GM18508 (cell line): ENCODE results near the gene PMAIP1.

Experiments used
- ATAC-seq: cut with Tn5 transposase; IDR thresholded peaks from one replicate; pipeline ENCODE4 v1.9.1; 2021; ENCODE audit warnings: moderate number of reproducible peaks; ENCODE audit not compliant: insufficient read depth, unreplicated experiment

Gene PMAIP1

GRCh38 chr18:59909289-59910036 lies 9.7 kb downstream of the PMAIP1 start:
- no peak for ATAC-seq

- no peak for ATAC-seq
Observed at GRCh38 chr18:59910967-59911366, 11.2 kb downstream of the PMAIP1 start.

- no peak for ATAC-seq
Observed at GRCh38 chr18:59911600-59911999, 11.8 kb downstream of the PMAIP1 start.

DNA sequence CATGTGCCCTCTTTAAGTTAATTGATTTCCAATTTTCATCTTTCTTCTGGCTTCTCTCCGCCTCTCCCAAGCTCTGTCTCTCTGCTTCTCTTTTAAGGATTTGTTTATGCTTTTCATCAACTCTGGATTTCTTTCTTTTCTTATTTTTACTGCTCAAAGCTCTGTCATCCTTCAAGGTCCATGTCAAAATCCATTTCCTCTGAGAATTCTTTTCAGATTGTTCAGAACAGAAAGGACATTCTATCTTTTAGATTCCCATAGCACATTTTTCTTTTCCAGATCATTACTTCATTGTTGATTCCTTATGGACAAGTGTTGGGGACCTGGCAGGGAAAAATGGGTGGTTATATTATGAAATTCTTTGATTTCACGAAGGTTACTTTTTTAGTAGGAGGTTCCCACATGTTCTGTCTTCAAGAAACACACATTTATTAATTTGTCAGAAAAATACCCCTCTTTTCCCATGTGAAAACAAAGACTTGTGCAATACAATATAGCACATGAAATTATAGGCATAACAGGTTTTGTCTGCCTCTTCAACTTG lies 12.3 kb downstream of the PMAIP1 start:
- ATAC-seq = no peak

GRCh38 chr18:59915606-59916005 lies 15.8 kb downstream of the PMAIP1 start:
- ATAC-seq = no peak

DNA sequence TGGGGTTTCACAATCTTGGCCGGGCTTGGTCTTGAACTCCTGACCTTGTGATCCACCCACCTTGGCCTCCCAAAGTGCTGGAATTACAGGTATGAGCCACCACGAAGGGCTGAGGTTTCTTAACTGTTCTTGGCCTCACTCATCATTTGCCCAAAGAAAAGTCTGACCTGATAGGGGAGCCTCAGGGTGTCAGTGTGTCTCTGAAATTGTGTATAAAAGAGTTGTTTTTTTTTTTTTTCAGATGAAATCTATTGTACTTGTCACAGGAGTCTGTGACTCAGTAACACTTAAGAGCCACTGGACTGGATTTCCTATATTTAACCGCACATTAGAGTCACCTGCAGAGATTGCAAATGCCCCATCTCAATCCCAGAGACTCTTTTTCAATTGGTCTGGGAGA lies 16.9 kb downstream of the PMAIP1 start:
- ATAC-seq = no peak

- no peak for ATAC-seq
Observed at GRCh38 chr18:59917422-59917821, 17.6 kb downstream of the PMAIP1 start.

DNA sequence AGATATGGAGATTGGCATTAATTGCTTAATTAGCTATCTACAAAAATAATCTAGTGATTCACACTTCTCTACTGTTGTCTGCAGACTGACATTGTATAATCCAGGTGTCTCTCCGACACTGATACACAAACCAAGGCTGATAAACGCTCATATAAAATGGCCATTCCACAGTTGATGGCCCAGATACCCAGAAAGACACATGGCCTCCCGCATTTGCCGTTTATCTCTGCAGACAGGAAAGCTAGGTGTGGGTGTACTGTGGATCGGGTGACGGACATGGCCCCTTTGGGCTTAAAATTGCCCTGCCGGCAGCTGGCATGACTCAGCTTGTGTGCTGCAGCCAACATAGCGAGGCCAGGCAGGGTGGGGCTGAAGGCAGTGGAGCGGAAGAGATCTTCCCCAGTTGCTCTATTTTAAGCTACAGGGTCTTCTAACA lies 18.5 kb downstream of the PMAIP1 start:
- peak; percentile 30 for ATAC-seq

DNA sequence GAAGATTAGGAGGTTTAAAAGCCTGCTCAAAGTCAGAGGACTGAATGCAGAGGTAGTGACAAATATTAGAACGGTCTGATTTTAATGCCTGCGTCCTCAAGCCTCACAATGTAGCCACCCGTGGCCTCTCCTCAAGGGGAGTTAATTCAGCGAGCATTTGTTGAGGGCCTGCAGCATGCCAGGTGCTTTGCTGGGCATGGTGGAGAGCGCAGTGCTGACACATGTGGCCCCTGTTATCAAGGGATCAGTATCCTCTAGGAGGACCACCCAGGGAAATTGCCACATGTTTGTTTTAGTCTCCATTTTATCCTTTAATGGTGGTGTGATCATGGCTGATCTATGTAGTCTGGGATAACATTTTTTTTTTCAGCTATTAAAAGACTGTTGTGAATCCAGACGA lies 19.2 kb downstream of the PMAIP1 start:
- ATAC-seq = no peak

GRCh38 chr18:59921384-59921891 lies 21.6 kb downstream of the PMAIP1 start:
- ATAC-seq = peak; percentile 48

DNA sequence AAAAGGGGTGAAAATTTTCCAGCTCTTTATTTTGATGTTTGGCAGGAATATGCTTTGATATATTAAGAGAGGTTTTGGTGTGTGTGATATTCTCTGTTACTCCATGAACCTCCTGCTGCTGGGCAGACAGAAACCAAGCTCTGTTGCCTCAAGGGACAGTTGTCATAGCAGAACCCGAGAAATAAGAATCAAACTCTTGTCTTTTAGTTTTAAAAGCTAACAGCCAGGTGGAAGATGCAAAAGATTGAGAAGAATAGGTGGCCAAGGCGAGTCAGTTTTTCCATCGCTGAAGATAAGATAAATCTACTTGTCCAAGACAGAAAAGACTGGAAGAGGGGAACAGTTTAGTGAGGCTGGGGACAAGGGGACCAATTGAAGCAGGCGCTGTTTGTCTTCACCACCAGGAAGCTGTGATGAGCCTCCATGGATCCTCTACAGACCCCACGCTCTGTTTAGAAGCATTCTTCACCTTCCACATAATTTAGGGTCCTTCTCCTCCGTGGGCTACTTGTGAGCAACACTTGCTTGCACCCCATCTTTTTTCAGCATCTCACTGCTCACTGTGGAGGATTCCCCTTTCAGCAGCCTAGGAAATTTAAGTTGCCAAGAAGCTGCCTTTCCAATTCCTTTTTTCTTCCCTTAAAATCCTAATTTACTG lies 23.9 kb downstream of the PMAIP1 start:
- no peak for ATAC-seq

- ATAC-seq = no peak
Observed at GRCh38 chr18:59926131-59926530, 26.3 kb downstream of the PMAIP1 start.

- peak; percentile 83 for ATAC-seq
Observed at GRCh38 chr18:59927246-59927825, 27.5 kb downstream of the PMAIP1 start.

DNA sequence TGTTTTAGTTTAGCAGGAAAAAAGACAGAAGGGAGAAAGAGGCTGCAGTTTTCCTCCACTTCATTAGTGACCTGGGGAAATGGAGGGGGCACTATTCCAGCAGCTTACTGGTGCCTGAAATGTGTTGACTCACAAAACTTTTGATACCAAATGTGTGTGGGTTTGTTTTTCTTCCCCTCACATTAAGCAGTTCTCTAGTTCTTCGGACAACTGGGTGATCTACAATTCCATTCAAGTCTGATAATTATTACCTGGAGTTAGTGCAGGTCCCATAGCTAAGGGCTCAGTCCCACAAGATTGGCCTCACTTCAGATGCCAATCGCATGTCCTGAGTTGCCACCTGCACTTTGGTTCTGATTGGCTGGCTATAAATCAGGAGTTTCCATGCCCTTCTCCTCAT lies 28.4 kb downstream of the PMAIP1 start:
- ATAC-seq = no peak

GRCh38 chr18:59929621-59930295 lies 30.0 kb downstream of the PMAIP1 start:
- ATAC-seq = no peak

DNA sequence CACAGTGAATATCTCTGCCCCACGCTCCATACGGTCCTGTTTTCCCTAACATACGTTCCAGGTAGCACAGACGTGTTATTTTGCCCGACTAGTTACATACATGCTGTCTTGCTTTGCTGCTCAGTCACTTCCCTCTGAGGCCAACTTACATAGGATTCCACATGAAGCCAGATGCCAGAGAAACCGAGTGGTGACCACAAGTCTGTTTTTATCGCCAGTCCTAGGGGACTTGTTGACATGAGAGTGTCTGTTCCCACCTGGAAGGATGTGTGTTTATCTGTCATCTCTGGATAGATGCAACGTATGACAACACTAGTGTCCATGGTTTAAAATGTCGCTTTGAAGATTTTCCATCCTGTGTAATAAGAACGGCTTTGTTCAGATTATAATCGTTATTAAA lies 32.6 kb downstream of the PMAIP1 start:
- no peak for ATAC-seq

DNA sequence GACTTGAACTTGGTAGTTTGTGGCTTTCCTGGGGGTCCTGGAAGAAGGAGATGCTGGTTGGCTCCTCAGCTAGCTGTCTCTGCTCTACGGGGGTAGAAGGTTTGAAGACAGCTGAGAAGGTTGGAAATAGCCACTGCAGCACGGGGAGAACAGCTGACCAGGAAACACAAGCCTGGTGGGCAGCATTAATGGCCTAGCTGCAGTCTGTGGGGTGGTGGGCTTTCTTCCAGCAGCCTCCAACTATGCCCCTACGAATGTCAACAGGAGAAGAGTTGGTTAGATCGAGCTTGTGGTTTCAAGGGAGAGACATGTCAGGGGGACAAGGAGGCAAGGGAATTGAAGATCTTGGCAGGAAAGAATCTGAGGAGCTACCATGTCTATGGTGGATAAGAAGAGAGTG lies 38.9 kb downstream of the PMAIP1 start:
- ATAC-seq = no peak

DNA sequence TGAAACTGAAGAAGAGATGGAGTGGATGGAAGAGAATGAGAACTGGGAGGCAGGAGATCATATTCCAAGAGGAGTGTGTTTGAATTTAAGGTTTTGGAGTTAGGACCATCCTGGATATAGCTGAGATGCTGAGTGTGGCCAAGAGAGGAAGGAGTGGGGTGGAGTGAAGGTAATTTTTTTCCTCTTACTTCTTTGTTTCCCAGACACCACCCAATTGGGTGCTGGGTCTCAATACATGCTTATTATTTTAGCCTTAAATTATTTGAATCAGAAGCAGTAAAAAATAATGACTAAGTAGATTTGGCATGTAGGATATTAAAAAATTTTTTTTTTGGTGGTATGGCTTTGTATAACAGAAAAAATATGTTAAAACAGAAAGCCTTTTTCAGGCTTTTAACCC lies 39.3 kb downstream of the PMAIP1 start:
- ATAC-seq = no peak

DNA sequence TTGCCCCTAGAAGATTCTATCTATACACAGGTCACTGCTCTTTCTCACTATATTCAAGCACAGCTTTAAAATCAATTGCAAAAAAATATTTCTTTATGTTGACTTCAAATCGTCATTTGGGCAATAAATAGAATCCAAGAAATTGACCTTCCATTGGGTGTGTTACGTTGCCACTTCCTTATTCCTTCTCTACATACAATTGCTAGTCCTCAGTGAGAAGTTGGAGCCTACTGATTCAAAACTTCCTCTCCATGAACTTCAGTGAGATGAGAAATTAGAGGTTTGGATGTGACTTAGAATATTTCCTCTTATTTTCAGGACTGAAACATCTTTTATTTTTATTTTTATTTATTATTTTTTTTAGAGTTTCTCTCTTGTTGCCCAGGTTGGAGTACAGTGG lies 40.3 kb downstream of the PMAIP1 start:
- ATAC-seq = no peak

GRCh38 chr18:59941331-59941730 lies 41.5 kb downstream of the PMAIP1 start:
- ATAC-seq = no peak

- no peak for ATAC-seq
Observed at GRCh38 chr18:59942601-59943000, 42.8 kb downstream of the PMAIP1 start.
